ENCODE measurements around the gene UTS2R. TPM values are rescaled to one million over a fixed set of nuclear protein-coding genes. Genes with fewer than 3 reads are reported as not detected.
A peak's percentile ranks its signal among the peaks of the same experiment; 100 is the strongest.

Gene UTS2R
- total RNA-seq, 1 experiment from 2014 or later = not detected

- Mint-ChIP-seq H3K4me1 (ENCODE audit: insufficient read depth, unreplicated experiment) (peaks cover 6% of the 10 kb centered on the region), H3K27me3 (ENCODE audit: insufficient read depth, unreplicated experiment) (peaks cover 11% of the 10 kb centered on the region), H3K27ac (ENCODE audit: low read depth, unreplicated experiment) (no peak overlapping the region), H3K36me3 (ENCODE audit: insufficient read depth, unreplicated experiment) (no peaks in the 10 kb centered on the region), H3K9me3 (ENCODE audit: unreplicated experiment) (no peaks in the 10 kb centered on the region), H3K4me3 (ENCODE audit: unreplicated experiment) (no peak overlapping the region)
- ChIA-PET POLR2A (interaction anchor here (0.6 kb wide), 1 partner anchor 20 kb away, joined by 3 read pairs; no protein-coding TSS in a partner anchor), CTCF (interaction anchor here (0.5 to 0.6 kb wide), 4 partner anchors 41 to 254 kb away, joined by 3 to 4 read pairs (median 4); no protein-coding TSS in a partner anchor)
- TF ChIP-seq, protein P1, sequence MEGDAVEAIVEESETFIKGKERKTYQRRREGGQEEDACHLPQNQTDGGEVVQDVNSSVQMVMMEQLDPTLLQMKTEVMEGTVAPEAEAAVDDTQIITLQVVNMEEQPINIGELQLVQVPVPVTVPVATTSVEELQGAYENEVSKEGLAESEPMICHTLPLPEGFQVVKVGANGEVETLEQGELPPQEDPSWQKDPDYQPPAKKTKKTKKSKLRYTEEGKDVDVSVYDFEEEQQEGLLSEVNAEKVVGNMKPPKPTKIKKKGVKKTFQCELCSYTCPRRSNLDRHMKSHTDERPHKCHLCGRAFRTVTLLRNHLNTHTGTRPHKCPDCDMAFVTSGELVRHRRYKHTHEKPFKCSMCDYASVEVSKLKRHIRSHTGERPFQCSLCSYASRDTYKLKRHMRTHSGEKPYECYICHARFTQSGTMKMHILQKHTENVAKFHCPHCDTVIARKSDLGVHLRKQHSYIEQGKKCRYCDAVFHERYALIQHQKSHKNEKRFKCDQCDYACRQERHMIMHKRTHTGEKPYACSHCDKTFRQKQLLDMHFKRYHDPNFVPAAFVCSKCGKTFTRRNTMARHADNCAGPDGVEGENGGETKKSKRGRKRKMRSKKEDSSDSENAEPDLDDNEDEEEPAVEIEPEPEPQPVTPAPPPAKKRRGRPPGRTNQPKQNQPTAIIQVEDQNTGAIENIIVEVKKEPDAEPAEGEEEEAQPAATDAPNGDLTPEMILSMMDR (IDR thresholded peaks at IDR 0.05; ENCODE audit: unreplicated experiment) = no peak
- BruUV-seq (replicated peaks) = no TSS peak
- intact Hi-C loops (cut with micrococcal nuclease) = no loop called here
- no peak for DNase-seq (ENCODE audit: unreplicated experiment)
Measured at GRCh38 chr17:82348866-82349265, 22.7 kb upstream of the UTS2R start.

DNA sequence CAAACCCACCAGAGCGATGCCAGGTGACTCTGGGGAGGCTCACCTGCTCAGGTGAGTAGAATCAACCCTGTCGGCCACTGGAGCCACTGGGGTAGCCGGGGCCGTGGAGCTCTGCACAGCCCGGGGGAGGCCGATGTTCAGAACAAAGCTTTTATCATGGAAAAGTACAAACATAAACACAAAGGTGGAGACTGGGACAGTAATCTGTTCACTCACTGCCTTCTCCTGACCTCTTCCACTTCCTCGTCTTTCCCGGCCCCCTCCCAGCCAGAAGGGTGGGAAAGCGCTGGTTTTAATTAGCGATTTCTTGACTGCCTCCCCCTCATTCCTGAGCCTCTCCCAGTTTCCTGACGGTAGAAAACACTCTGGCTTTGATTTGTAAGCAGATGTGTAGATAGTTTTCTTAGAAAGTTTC, 22.3 kb upstream of the UTS2R start:
- Mint-ChIP-seq H3K4me1 (ENCODE audit: insufficient read depth, unreplicated experiment) (peaks cover 6% of the 10 kb centered on the region), H3K4me3 (ENCODE audit: unreplicated experiment) (no peak overlapping the region), H3K36me3 (ENCODE audit: insufficient read depth, unreplicated experiment) (no peaks in the 10 kb centered on the region), H3K9me3 (ENCODE audit: unreplicated experiment) (no peaks in the 10 kb centered on the region), H3K27ac (ENCODE audit: low read depth, unreplicated experiment) (no peak overlapping the region), H3K27me3 (ENCODE audit: insufficient read depth, unreplicated experiment) (peaks cover 11% of the 10 kb centered on the region)
- ChIA-PET POLR2A (no interaction called here), CTCF (interaction anchor here (0.5 to 1.6 kb wide), 5 partner anchors 40 to 254 kb away, joined by 3 to 9 read pairs (median 4); no protein-coding TSS in a partner anchor)
- BruUV-seq (replicated peaks) = no TSS peak
- TF ChIP-seq, protein P1 (IDR thresholded peaks at IDR 0.05; ENCODE audit: unreplicated experiment) = no peak
- no peak for DNase-seq (ENCODE audit: unreplicated experiment)
- intact Hi-C loops (cut with micrococcal nuclease) = no loop called here

- ChIA-PET CTCF (interaction anchor here (0.6 to 3.4 kb wide), 17 partner anchors 12 to 927 kb away, joined by 3 to 14 read pairs (median 3); no protein-coding TSS in a partner anchor), POLR2A (interaction anchor here (0.7 to 1.5 kb wide), 2 partner anchors 53 to 170 kb away, joined by 3 to 4 read pairs; no protein-coding TSS in a partner anchor)
- DNase-seq (ENCODE audit: unreplicated experiment) = peak; percentile 47
- peaks cover 11% of the 10 kb centered on the region for H3K27me3 Mint-ChIP-seq (ENCODE audit: insufficient read depth, unreplicated experiment)
- no peaks in the 10 kb centered on the region for H3K9me3 Mint-ChIP-seq (ENCODE audit: unreplicated experiment)
- H3K27ac Mint-ChIP-seq (ENCODE audit: low read depth, unreplicated experiment) = no peak overlapping the region
- no peak overlapping the region for H3K4me3 Mint-ChIP-seq (ENCODE audit: unreplicated experiment)
- no TSS peak for BruUV-seq (replicated peaks)
- TF ChIP-seq, protein P1 (IDR thresholded peaks at IDR 0.05; ENCODE audit: unreplicated experiment) = no peak
- H3K4me1 Mint-ChIP-seq (ENCODE audit: insufficient read depth, unreplicated experiment) = peaks cover 7% of the 10 kb centered on the region
- no peaks in the 10 kb centered on the region for H3K36me3 Mint-ChIP-seq (ENCODE audit: insufficient read depth, unreplicated experiment)
- intact Hi-C loops (cut with micrococcal nuclease) = loop anchor here (10.0 kb wide), 1 partner anchor 174 kb away; no protein-coding TSS in a partner anchor
Measured at GRCh38 chr17:82350182-82351030, 21.2 kb upstream of the UTS2R start.

DNA sequence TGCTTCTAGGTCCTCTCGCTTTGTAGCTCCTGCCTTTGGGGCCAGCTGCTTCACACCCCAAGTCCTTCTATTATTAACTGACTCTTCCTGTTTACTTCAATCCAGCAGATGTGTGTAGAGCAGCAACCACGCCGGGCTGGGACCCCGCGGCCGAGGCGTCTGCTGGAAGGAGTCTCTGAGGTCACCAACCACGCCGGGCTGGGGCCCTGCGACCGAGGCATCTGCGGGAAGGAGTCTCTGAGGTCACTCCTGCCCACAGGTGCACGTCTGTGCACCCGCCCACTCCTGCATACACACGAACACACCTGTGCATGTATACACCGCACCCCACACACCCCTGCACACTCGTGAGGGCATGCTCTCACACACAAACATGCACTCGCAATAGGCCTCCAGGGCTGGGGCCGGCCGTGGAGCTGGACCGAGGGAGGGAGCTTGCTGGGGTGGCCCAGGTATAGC, 20.3 kb upstream of the UTS2R start:
- Mint-ChIP-seq H3K4me1 (ENCODE audit: insufficient read depth, unreplicated experiment) (peaks cover 15% of the 10 kb centered on the region), H3K9me3 (ENCODE audit: unreplicated experiment) (no peaks in the 10 kb centered on the region), H3K27ac (ENCODE audit: low read depth, unreplicated experiment) (no peak overlapping the region), H3K4me3 (ENCODE audit: unreplicated experiment) (no peak overlapping the region), H3K36me3 (ENCODE audit: insufficient read depth, unreplicated experiment) (no peaks in the 10 kb centered on the region), H3K27me3 (ENCODE audit: insufficient read depth, unreplicated experiment) (peaks cover 11% of the 10 kb centered on the region)
- POLR2A ChIA-PET = interaction anchor here (1.5 kb wide), 1 partner anchor 54 kb away, joined by 4 read pairs; no protein-coding TSS in a partner anchor
- no TSS peak for BruUV-seq (replicated peaks)
- CTCF ChIA-PET = interaction anchor here (0.6 to 3.4 kb wide), 16 partner anchors 13 to 927 kb away, joined by 3 to 14 read pairs (median 3); no protein-coding TSS in a partner anchor
- DNase-seq (ENCODE audit: unreplicated experiment) = no peak
- intact Hi-C loops (cut with micrococcal nuclease) = loop anchor here (10.0 kb wide), 1 partner anchor 174 kb away; no protein-coding TSS in a partner anchor
- TF ChIP-seq, protein P1 (IDR thresholded peaks at IDR 0.05; ENCODE audit: unreplicated experiment) = no peak
